HG03439 (cell line): ENCODE results near the gene PHKG2.

Experiments
- ATAC-seq: cut with Tn5 transposase; IDR thresholded peaks from one replicate; pipeline ENCODE4 v1.9.1; 2021; ENCODE audit warnings: mild to moderate bottlenecking, moderate library complexity; ENCODE audit not compliant: unreplicated experiment

The PHKG2 gene

GRCh38 chr16:30793508-30794069, 45.4 kb downstream of the PHKG2 start:
- ATAC-seq: no peak

DNA sequence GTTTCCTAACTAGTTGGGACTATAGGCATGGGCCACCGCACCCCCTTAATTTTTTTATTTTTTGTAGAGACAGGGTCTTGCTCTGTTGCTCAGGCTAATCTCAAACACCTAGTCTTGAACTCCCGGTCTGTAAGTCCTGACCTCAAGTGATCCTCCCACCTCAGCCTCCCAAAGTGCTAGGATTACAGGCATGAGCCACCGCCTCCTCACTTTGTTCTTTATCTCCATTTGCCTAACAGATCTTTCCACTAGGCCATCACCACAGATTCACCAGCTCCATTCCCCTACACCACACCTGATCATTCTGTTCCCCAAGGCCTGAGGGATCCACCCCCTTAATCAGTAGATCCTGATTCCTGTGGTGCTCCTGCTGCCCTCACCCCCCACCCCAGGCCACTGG, 46.4 kb downstream of the PHKG2 start:
- ATAC-seq: no peak

- ATAC-seq: no peak
Measured at GRCh38 chr16:30797670-30798309, 49.6 kb downstream of the PHKG2 start.
